ENCODE data around the gene PRKAR2A. TPM values are rescaled to one million over a fixed set of nuclear protein-coding genes. Genes with fewer than 3 reads are reported as not detected.
"Not testable (repeated sequence)": the region's sequence is repeated elsewhere in the genome, so short reads cannot be mapped to it uniquely, and the experiment has no call there.

Gene PRKAR2A
- total and polyA plus RNA-seq, 10 of the 15 experiments (the other 5 are each of a cell fraction or from before 2014, with no cell fraction given): 9.8 to 46.2 (median 13.2) TPM

- Histone ChIP-seq H3K9ac (ENCODE audit: control insufficient read depth, insufficient read depth, low read length) (no peak overlapping the region), H2AFZ (ENCODE audit: control insufficient read depth, low read depth, low read length) (no peak overlapping the region), H3K79me2 (ENCODE audit: control insufficient read depth, insufficient read depth, low read length) (no peaks in the 10 kb centered on the region), H3K36me3 (ENCODE audit: control insufficient read depth in 2 of 2, insufficient read depth in 2 of 2, low read length in 1 of 2) (peaks cover 0 to 6% of the 10 kb centered on the region in 2 experiments; a peak in 2 of 4 replicates), H3K9me3 (replicated peaks; ENCODE audit: control insufficient read depth, insufficient read depth, low read length) (no peaks in the 10 kb centered on the region), H3K27me3 (replicated peaks in 1 of 2; ENCODE audit: control insufficient read depth in 2 of 2, insufficient read depth in 2 of 2, low read length in 1 of 2) (no peaks in the 10 kb centered on the region), H3K4me3 (no peak overlapping the region), H3K27ac (ENCODE audit: control insufficient read depth, insufficient read depth) (no peak overlapping the region), H4K20me1 (ENCODE audit: control insufficient read depth, insufficient read depth) (no peaks in the 10 kb centered on the region), H3K4me2 (ENCODE audit: control insufficient read depth, insufficient read depth) (no peak overlapping the region), H3K4me1 (ENCODE audit: control insufficient read depth, insufficient read depth, low read length) (no peaks in the 10 kb centered on the region)
- CTCF ChIA-PET: no interaction called here
- in situ Hi-C loops (cut with MboI) (no loop called here), intact Hi-C loops (cut with micrococcal nuclease; ENCODE audit: unreplicated experiment) (no loop called here)
- FAIRE-seq (no peak), DNase-seq (ENCODE audit: low read depth, low spot score) (no peak), ATAC-seq (no peak)
- SMC1A ChIA-PET (ENCODE audit: uncharacterized antibody, unreplicated experiment): no interaction called here
- POLR2A ChIA-PET: interaction anchor here (0.7 kb wide), 1 partner anchor 491 kb away, joined by 4 read pairs; no protein-coding TSS in a partner anchor
- TF ChIP-seq EP300 (IDR thresholded peaks at IDR 0.05; ENCODE audit: borderline replicate concordance in 1 of 2, control insufficient read depth in 1 of 2, low read depth in 2 of 2, low read length in 2 of 2) (no peak), IRF5 (IDR thresholded peaks at IDR 0.05; ENCODE audit: borderline replicate concordance) (no peak), SREBF2 (IDR thresholded peaks at IDR 0.05; ENCODE audit: low read length) (no peak), ZNF24 (IDR thresholded peaks at IDR 0.05) (no peak), ZNF207 (IDR thresholded peaks at IDR 0.05; ENCODE audit: borderline replicate concordance) (no peak), IRF4 (IDR thresholded peaks at IDR 0.05; ENCODE audit: low read depth, low read length) (no peak), JUND (IDR thresholded peaks at IDR 0.05; ENCODE audit: low read depth, low read length) (no peak), MLLT1 (IDR thresholded peaks at IDR 0.05) (no peak), JUNB (IDR thresholded peaks at IDR 0.05) (no peak), SMAD1 (IDR thresholded peaks at IDR 0.05; ENCODE audit: low read depth, partially characterized antibody) (no peak), ZNF622 (IDR thresholded peaks at IDR 0.05) (no peak)
- RAD21 ChIA-PET (ENCODE audit: unreplicated experiment): no interaction called here
- no TSS peak for BruUV-seq (replicated peaks)
Observed at GRCh38 chr3:48782046-48782445, 65.6 kb downstream of the PRKAR2A start.

GRCh38 chr3:48778565-48778964, 69.1 kb downstream of the PRKAR2A start:
- H2AFZ ChIP-seq (ENCODE audit: control insufficient read depth, low read depth, low read length); H3K79me2 ChIP-seq (ENCODE audit: control insufficient read depth, insufficient read depth, low read length); H3K36me3 ChIP-seq (ENCODE audit: control insufficient read depth in 2 of 2, insufficient read depth in 2 of 2, low read length in 1 of 2); RAD21 ChIA-PET (ENCODE audit: unreplicated experiment); FAIRE-seq; ATAC-seq; H3K27me3 ChIP-seq (replicated peaks in 1 of 2; ENCODE audit: control insufficient read depth in 2 of 2, insufficient read depth in 2 of 2, low read length in 1 of 2); H3K27ac ChIP-seq (ENCODE audit: control insufficient read depth, insufficient read depth); H3K9me3 ChIP-seq (replicated peaks; ENCODE audit: control insufficient read depth, insufficient read depth, low read length); H4K20me1 ChIP-seq (ENCODE audit: control insufficient read depth, insufficient read depth); H3K4me1 ChIP-seq (ENCODE audit: control insufficient read depth, insufficient read depth, low read length); DNase-seq (ENCODE audit: low read depth, low spot score); intact Hi-C loops (cut with micrococcal nuclease; ENCODE audit: unreplicated experiment); SMC1A ChIA-PET (ENCODE audit: uncharacterized antibody, unreplicated experiment); H3K9ac ChIP-seq (ENCODE audit: control insufficient read depth, insufficient read depth, low read length); H3K4me3 ChIP-seq; in situ Hi-C loops (cut with MboI); H3K4me2 ChIP-seq (ENCODE audit: control insufficient read depth, insufficient read depth); CTCF ChIA-PET; BruUV-seq (replicated peaks): not testable (repeated sequence)
- WGBS (ENCODE audit: insufficient coverage, insufficient replicate concordance, low lambda C conversion rate, missing lambda C conversion rate): 93% methylated on average over 8 of the region's 8 CpGs
- POLR2A ChIA-PET: interaction anchor here (0.7 kb wide), 1 partner anchor 1246 kb away, joined by 4 read pairs; no protein-coding TSS in a partner anchor
